Measurements from ENCODE around the gene RECK. TPM values are rescaled to one million over a fixed set of nuclear protein-coding genes. Genes with fewer than 3 reads are reported as not detected.

Gene RECK
- total and polyA plus RNA-seq, 2 experiments from 2014 or later, result 8.1 to 11.6 TPM

DNA sequence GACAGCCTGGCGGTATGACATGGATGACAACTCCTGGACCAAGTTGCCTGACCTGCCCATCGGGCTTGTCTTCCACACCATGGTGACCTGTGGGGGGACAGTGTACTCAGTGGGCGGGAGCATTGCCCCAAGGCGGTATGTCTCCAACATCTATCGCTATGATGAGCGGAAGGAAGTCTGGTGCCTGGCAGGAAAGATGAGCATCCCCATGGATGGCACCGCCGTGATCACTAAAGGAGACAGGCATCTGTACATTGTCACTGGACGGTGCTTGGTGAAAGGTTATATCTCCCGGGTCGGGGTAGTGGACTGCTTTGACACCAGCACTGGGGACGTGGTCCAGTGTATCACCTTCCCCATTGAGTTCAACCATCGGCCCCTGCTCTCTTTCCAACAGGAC is 133.8 kb downstream of the RECK start:
- no peak for ATAC-seq
- no peaks in the 10 kb centered on the region for H3K79me2 ChIP-seq (replicated peaks; ENCODE audit: insufficient read depth)
- Mint-ChIP-seq H3K36me3 (ENCODE audit: low read depth) (no peaks in the 10 kb centered on the region), H3K4me1 (peaks cover 7% of the 10 kb centered on the region), H3K27ac (no peak overlapping the region), H3K4me3 (no peak overlapping the region; the same call in 2 of the 3 replicates), H3K9me3 (no peaks in the 10 kb centered on the region), H3K27me3 (ENCODE audit: insufficient read depth, low read depth, poor library complexity) (peaks cover 10% of the 10 kb centered on the region)
- no peaks in the 10 kb centered on the region for H3K27me3 ChIP-seq (ENCODE audit: insufficient read depth)
- no peak for TF ChIP-seq NANOG (IDR thresholded peaks at IDR 0.05; ENCODE audit: borderline replicate concordance)
- TF ChIP-seq EZH2 (IDR thresholded peaks at IDR 0.05; ENCODE audit: low read depth, unreplicated experiment), result no peak
- no peak for TF ChIP-seq ZNF331 (CRISPR knock-in tag; IDR thresholded peaks at IDR 0.05; ENCODE audit: low read depth)
- no peak for TF ChIP-seq JUNB (IDR thresholded peaks at IDR 0.05; ENCODE audit: unreplicated experiment)
- TF ChIP-seq CREB1 (CRISPR knock-in tag; IDR thresholded peaks at IDR 0.05; ENCODE audit: low read depth), result no peak
- TF ChIP-seq STAT1 (IDR thresholded peaks at IDR 0.05; ENCODE audit: unreplicated experiment), result no peak
- TF ChIP-seq POLR2AphosphoS5 (IDR thresholded peaks at IDR 0.05; ENCODE audit: low read depth), result no peak
- no peak for TF ChIP-seq REST (IDR thresholded peaks at IDR 0.05; ENCODE audit: unreplicated experiment)
- H3K36me3 ChIP-seq (ENCODE audit: insufficient read depth), result no peaks in the 10 kb centered on the region
- H3K27ac ChIP-seq (ENCODE audit: low read depth), result no peak overlapping the region
- H3K4me3 ChIP-seq, result no peak overlapping the region
- 0 out of 2 replicates have a peak, but pooled peaks cover 2% of the 10 kb centered on the region for H3K9me2 ChIP-seq (ENCODE audit: insufficient read depth)
- no peak for DNase-seq (ENCODE audit: low spot score)
- H4K20me1 ChIP-seq (replicated peaks; ENCODE audit: insufficient read depth), result no peaks in the 10 kb centered on the region
- no peaks in the 10 kb centered on the region for H3F3A ChIP-seq (replicated peaks; ENCODE audit: low read depth)
- H3K4me1 ChIP-seq (ENCODE audit: insufficient read depth), result no peaks in the 10 kb centered on the region
- no peak overlapping the region for H3K4me2 ChIP-seq
- H2AFZ ChIP-seq, result no peak overlapping the region

DNA sequence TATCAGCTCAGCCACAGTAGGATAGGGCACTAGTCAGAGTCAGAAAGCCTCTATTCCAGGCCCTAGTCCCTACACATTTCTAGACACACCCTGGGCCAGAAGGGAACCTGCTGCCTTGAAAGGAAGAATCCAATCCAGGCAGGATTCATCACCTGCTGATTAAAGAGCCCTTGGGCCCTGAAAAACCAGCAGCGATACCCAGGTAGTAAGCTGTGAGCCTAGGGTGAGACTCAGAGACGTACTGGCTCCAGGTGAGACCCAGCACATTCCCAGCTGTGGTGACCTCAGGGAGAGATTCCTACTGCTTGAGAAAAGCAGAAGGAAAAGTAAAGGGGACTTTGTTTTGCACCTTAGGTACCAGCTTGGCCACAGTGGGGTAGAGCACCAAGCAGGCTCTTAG is 137.1 kb downstream of the RECK start:
- Histone ChIP-seq H3F3A (replicated peaks; ENCODE audit: low read depth) (no peaks in the 10 kb centered on the region), H3K27me3 (ENCODE audit: insufficient read depth) (no peaks in the 10 kb centered on the region), H2AFZ (no peak overlapping the region), H3K36me3 (ENCODE audit: insufficient read depth) (no peaks in the 10 kb centered on the region), H3K4me3 (no peak overlapping the region), H3K9me2 (ENCODE audit: insufficient read depth) (0 out of 2 replicates have a peak, but pooled peaks cover 2% of the 10 kb centered on the region), H3K4me1 (ENCODE audit: insufficient read depth) (no peaks in the 10 kb centered on the region), H3K79me2 (replicated peaks; ENCODE audit: insufficient read depth) (no peaks in the 10 kb centered on the region), H3K4me2 (no peak overlapping the region), H3K27ac (ENCODE audit: low read depth) (no peak overlapping the region), H4K20me1 (replicated peaks; ENCODE audit: insufficient read depth) (no peaks in the 10 kb centered on the region)
- no peaks in the 10 kb centered on the region for H3K36me3 Mint-ChIP-seq (ENCODE audit: low read depth)
- no peak overlapping the region for H3K4me3 Mint-ChIP-seq
- peaks cover 4% of the 10 kb centered on the region; the same call in 2 of the 3 replicates for H3K4me1 Mint-ChIP-seq
- H3K27ac Mint-ChIP-seq, result no peak overlapping the region
- H3K9me3 Mint-ChIP-seq, result peaks cover 7% of the 10 kb centered on the region; the same call in 2 of the 3 replicates
- DNase-seq (ENCODE audit: low spot score), result no peak
- ATAC-seq, result no peak
- H3K27me3 Mint-ChIP-seq (ENCODE audit: insufficient read depth, low read depth, poor library complexity), result peaks cover 4% of the 10 kb centered on the region
- TF ChIP-seq REST (IDR thresholded peaks at IDR 0.05; ENCODE audit: unreplicated experiment) (no peak), EZH2 (IDR thresholded peaks at IDR 0.05; ENCODE audit: low read depth, unreplicated experiment) (no peak), POLR2AphosphoS5 (IDR thresholded peaks at IDR 0.05; ENCODE audit: low read depth) (no peak), ETS1 (IDR thresholded peaks at IDR 0.05) (no peak), NANOG (IDR thresholded peaks at IDR 0.05; ENCODE audit: borderline replicate concordance) (no peak), JUNB (IDR thresholded peaks at IDR 0.05; ENCODE audit: unreplicated experiment) (no peak)
